Vagina (tissue), 2 donors: Measurements from ENCODE around the gene ROR1. TPM values are rescaled to one million over a fixed set of nuclear protein-coding genes. Genes with fewer than 3 reads are reported as not detected.
"Not testable (repeated sequence)": the region's sequence is repeated elsewhere in the genome, so short reads cannot be mapped to it uniquely, and the experiment has no call there.

Source experiments
- DNase-seq, 2 donors: peaks; one replicate each; pipeline ENCODE4 v3.0.0-alpha.2; 2017; ENCODE audit errors: extremely low spot score in 2 of 2
- H3K27ac ChIP-seq: fragments of 200-600 bp; sonication (generic); one replicate; pipeline ENCODE4 v1.5.1; 2019
- H3K27me3 ChIP-seq: fragments of 200-600 bp; sonication (generic); one replicate; pipeline ENCODE4 v1.5.1; 2019
- H3K36me3 ChIP-seq, 2 donors: fragments of 200-600 bp; sonication (generic); one replicate each; pipeline ENCODE4 v1.5.1; 2017 to 2019
- H3K4me1 ChIP-seq: fragments of 200-600 bp; sonication (generic); one replicate; pipeline ENCODE4 v1.5.1; 2019
- H3K4me3 ChIP-seq, 2 donors: fragments of 200-600 bp; sonication (generic); 1 replicate in 1 of 2; 2 replicates in 1 of 2; pipeline ENCODE4 v1.5.1; 2016 to 2019
- H3K9me3 ChIP-seq: fragments of 200-600 bp; sonication (generic); one replicate; pipeline ENCODE4 v1.5.1; 2019
- CTCF ChIP-seq, 3 experiments: fragments of 450-650 bp in 2 of 3; fragments of 200-600 bp in 1 of 3; sonication (generic) in 1 of 3; IDR thresholded peaks; one replicate each; pipeline ENCODE4 v1.5.1; 2017 to 2019; ENCODE audit warnings: antibody characterized with exemption in 3 of 3, mild to moderate bottlenecking in 2 of 3, moderate library complexity in 2 of 3
- POLR2A ChIP-seq, 2 donors: fragments of 450-650 bp; IDR thresholded peaks; one replicate each; pipeline ENCODE4 v1.6.1; 2017; ENCODE audit warnings: antibody characterized with exemption in 2 of 2, mild to moderate bottlenecking in 2 of 2, moderate library complexity in 2 of 2
- POLR2AphosphoS5 ChIP-seq, 2 donors: sonication (generic); formaldehyde crosslinking; IDR thresholded peaks; one replicate each; pipeline ENCODE4 v1.9.0; 2017; ENCODE audit warnings: antibody characterized with exemption in 2 of 2, mild to moderate bottlenecking in 2 of 2, low read depth in 1 of 2; ENCODE audit not compliant: insufficient read depth in 1 of 2
- intact Hi-C: fragments of 100-400 bp; cut with DNase I; formaldehyde crosslinking; loops from one replicate; pipeline ENCODE4 v1.15.1; 2023
- total RNA-seq: library from RNA; depleted of rRNA; stranded (reverse); fragments of >200 nt; gene quantifications from one replicate; pipeline ENCODE4 v1.2.3, GENCODE V29; 2016

ROR1 gene
- total RNA-seq, 1 donor from 2014 or later = 11.0 TPM

DNA sequence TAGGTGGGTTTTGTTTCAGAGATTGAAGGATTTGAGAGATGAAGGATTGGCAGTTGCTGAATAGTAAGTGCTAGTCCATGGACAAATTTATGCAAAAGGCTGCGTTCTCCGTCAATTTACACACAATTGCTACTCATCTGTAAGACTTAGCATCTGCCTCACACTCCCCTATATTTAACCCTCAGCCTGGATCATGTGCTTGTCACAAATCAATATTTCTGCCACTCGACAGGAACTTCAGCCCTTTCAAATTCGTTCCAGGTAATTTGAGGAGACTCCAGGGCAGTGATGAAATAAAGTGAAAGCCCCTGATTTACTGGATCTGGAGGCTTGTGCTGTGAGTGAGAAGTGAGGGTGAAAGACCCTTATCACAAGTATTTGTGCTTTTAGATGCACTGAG is 324.0 kb downstream of the ROR1 start:
- Histone ChIP-seq H3K9me3 (no peaks in the 10 kb centered on the region), H3K4me3 (no peak overlapping the region), H3K27me3 (no peaks in the 10 kb centered on the region), H3K4me1 (peaks cover 11% of the 10 kb centered on the region), H3K27ac (no peak overlapping the region), H3K36me3 (no peaks in the 10 kb centered on the region)
- intact Hi-C loops = no loop called here
- no peak for TF ChIP-seq CTCF (IDR thresholded peaks at IDR 0.05)
- TF ChIP-seq POLR2AphosphoS5 (IDR thresholded peaks at IDR 0.05; ENCODE audit: insufficient read depth in 1 of 2, low read depth in 1 of 2) = no peak
- TF ChIP-seq POLR2A (IDR thresholded peaks at IDR 0.05) = no peak
- no peak for DNase-seq

DNA sequence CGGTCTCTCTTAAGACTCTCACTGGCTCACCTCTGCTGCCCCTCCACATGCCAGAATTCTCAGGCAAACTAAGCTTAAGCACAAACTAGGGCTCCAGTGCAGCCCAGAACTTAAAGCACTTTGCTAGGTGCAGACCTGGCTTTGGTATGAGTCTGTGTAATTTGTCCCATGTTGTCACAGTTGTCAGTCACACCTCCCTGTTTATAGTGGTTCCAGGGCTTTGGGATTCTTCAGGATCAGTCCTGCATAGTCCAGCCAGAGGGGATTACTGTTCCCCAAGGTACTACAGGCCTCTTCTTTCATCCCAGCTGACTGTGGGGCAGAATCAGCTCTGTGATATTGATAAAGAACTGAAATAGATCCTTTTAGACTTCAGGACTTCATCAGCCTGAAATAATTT is 324.6 kb downstream of the ROR1 start:
- DNase-seq = no peak
- intact Hi-C loops = no loop called here
- H3K27ac ChIP-seq = no peak overlapping the region
- no peak overlapping the region for H3K4me3 ChIP-seq
- H3K27me3 ChIP-seq = no peaks in the 10 kb centered on the region
- TF ChIP-seq POLR2AphosphoS5 (IDR thresholded peaks at IDR 0.05; ENCODE audit: insufficient read depth in 1 of 2, low read depth in 1 of 2) (no peak), CTCF (IDR thresholded peaks at IDR 0.05) (no peak), POLR2A (IDR thresholded peaks at IDR 0.05) (no peak)
- peaks cover 11% of the 10 kb centered on the region for H3K4me1 ChIP-seq
- no peaks in the 10 kb centered on the region for H3K9me3 ChIP-seq
- H3K36me3 ChIP-seq = no peaks in the 10 kb centered on the region

- H3K27ac ChIP-seq = no peak overlapping the region
- H3K27me3 ChIP-seq = no peaks in the 10 kb centered on the region
- H3K4me3 ChIP-seq = no peak overlapping the region
- peaks cover 11% of the 10 kb centered on the region for H3K4me1 ChIP-seq
- H3K9me3 ChIP-seq = no peaks in the 10 kb centered on the region
- TF ChIP-seq POLR2AphosphoS5 (IDR thresholded peaks at IDR 0.05; ENCODE audit: insufficient read depth in 1 of 2, low read depth in 1 of 2) (no peak), CTCF (IDR thresholded peaks at IDR 0.05) (no peak), POLR2A (IDR thresholded peaks at IDR 0.05) (no peak)
- no peaks in the 10 kb centered on the region for H3K36me3 ChIP-seq
- no peak for DNase-seq
- intact Hi-C loops = no loop called here
Measured at GRCh38 chr1:64098846-64099582, 325.2 kb downstream of the ROR1 start.

DNA sequence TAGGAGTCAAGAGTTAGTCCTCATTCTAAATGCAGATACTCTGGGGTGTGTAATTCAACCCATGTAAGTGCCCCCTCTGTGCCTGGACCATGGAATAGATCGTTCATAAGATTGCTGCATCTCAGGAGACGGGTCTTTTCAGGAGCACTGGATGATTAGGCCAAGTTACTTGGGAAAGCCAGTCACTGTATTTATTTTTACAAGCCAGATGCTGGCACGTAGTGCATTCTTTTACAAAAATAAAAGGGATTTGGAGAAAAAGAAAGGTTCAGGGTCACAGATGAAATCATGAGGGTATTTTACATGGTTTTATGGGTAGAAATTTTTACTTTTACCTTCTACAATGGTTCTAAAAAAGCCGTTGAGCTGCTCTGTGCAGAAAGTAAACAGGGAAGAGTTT is 327.0 kb downstream of the ROR1 start:
- Histone ChIP-seq H3K4me3 (no peak overlapping the region), H3K36me3 (no peaks in the 10 kb centered on the region), H3K9me3 (no peaks in the 10 kb centered on the region), H3K4me1 (peaks cover 11% of the 10 kb centered on the region), H3K27ac (no peak overlapping the region), H3K27me3 (no peaks in the 10 kb centered on the region)
- no peak for DNase-seq
- intact Hi-C loops = no loop called here
- TF ChIP-seq CTCF (IDR thresholded peaks at IDR 0.05) (no peak), POLR2A (IDR thresholded peaks at IDR 0.05) (no peak), POLR2AphosphoS5 (IDR thresholded peaks at IDR 0.05; ENCODE audit: insufficient read depth in 1 of 2, low read depth in 1 of 2) (no peak)

- H3K4me3 ChIP-seq, H3K36me3 ChIP-seq, DNase-seq, H3K9me3 ChIP-seq, H3K27me3 ChIP-seq, H3K27ac ChIP-seq, intact Hi-C loops: not testable (repeated sequence)
- H3K4me1 ChIP-seq = peaks cover 11% of the 10 kb centered on the region
Measured at GRCh38 chr1:64104585-64104984, 330.8 kb downstream of the ROR1 start.
